Glutamatergic neuron (in vitro differentiated cells): ENCODE data around the gene ZDHHC24. TPM values are rescaled to one million over a fixed set of nuclear protein-coding genes. Genes with fewer than 3 reads are reported as not detected.

Experiments
- DNase-seq: peaks from one replicate; pipeline ENCODE4 v3.0.0; 2022
- H3K27ac Mint-ChIP-seq: one replicate; pipeline ENCODE4 v1.8.0; 2020; ENCODE audit warnings: mild to moderate bottlenecking, mixed read lengths, inconsistent platforms; ENCODE audit not compliant: unreplicated experiment
- H3K27me3 Mint-ChIP-seq: one replicate; pipeline ENCODE4 v1.8.0; 2020; ENCODE audit warnings: mild to moderate bottlenecking, moderate library complexity, mixed read lengths, inconsistent platforms; ENCODE audit not compliant: unreplicated experiment
- H3K36me3 Mint-ChIP-seq: one replicate; pipeline ENCODE4 v1.8.0; 2020; ENCODE audit warnings: mild to moderate bottlenecking, mixed read lengths, inconsistent platforms; ENCODE audit not compliant: unreplicated experiment
- H3K4me1 Mint-ChIP-seq: one replicate; pipeline ENCODE4 v1.8.0; 2020; ENCODE audit warnings: mild to moderate bottlenecking, low read depth, mixed read lengths, inconsistent platforms; ENCODE audit not compliant: unreplicated experiment
- H3K4me3 Mint-ChIP-seq: one replicate; pipeline ENCODE4 v1.8.0; 2020; ENCODE audit warnings: mild to moderate bottlenecking, mixed read lengths, inconsistent platforms; ENCODE audit not compliant: unreplicated experiment
- H3K9me3 Mint-ChIP-seq: one replicate; pipeline ENCODE4 v1.8.0; 2020; ENCODE audit warnings: mild to moderate bottlenecking, moderate library complexity, mixed read lengths, inconsistent platforms; ENCODE audit not compliant: unreplicated experiment
- CTCF ChIP-seq: fragments of 200-600 bp; sonication (generic); IDR thresholded peaks from one replicate; pipeline ENCODE4 v1.5.0; 2021; ENCODE audit not compliant: partially characterized antibody, unreplicated experiment
- total RNA-seq: library from RNA; stranded (reverse); fragmentation: NEBNext Ultra II Directional; extraction: Animal tissue kit (Norgen Biotek cat#: 25700); gene quantifications from one replicate; pipeline ENCODE4 v1.2.1, GENCODE V29; 2021; ENCODE audit not compliant: unreplicated experiment

Gene ZDHHC24
- total RNA-seq, 1 donor from 2014 or later: 11.5 TPM

DNA sequence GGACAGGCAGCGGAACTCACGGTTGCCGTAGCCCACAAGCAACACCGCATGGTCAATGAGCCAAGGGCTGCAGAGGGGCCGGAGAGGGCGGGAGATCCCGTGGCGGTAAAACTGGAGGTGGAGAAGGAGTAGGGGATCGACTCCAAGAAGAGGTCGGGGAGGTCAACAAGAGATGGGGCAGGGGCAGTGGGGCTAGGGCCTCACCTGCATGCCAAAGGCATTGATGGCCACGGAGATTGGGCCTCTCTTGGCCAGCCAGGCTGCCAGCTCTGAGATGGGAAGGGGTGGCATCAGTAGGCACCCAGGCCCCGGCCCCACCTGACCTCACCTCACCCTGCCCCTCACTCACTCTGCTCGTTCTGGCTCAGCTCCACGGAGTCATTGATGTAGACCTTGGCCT lies 18.7 kb upstream of the ZDHHC24 start:
- Mint-ChIP-seq H3K9me3 (peaks cover 8% of the 10 kb centered on the region), H3K4me1 (peaks cover 6% of the 10 kb centered on the region), H3K4me3 (no peak overlapping the region), H3K27me3 (peaks cover 8% of the 10 kb centered on the region), H3K27ac (no peak overlapping the region), H3K36me3 (no peaks in the 10 kb centered on the region)
- no peak for DNase-seq
- no peak for TF ChIP-seq CTCF

DNA sequence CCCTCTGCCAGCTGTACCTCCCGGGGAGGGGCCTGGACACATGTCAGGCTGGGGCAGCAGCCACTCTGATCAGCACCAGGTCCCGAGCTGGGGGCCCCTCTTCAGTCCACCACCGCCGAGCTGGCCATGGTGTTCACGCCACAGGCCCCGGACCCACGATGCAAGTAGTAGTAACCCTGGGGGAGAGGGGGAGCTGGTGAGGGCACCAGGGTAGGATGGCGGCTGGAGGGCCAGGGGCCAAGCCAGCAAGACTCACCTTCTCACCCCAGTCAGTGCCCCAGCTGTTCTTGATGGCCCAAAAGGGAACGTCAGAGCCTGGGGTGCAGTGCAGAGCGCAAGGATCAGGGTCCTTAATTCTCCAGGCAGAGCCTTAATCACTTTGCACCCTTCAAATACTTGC lies 18.0 kb upstream of the ZDHHC24 start:
- H3K27me3 Mint-ChIP-seq: peaks cover 8% of the 10 kb centered on the region
- no peaks in the 10 kb centered on the region for H3K36me3 Mint-ChIP-seq
- peaks cover 9% of the 10 kb centered on the region for H3K9me3 Mint-ChIP-seq
- no peak overlapping the region for H3K4me3 Mint-ChIP-seq
- peaks cover 6% of the 10 kb centered on the region for H3K4me1 Mint-ChIP-seq
- no peak for TF ChIP-seq CTCF
- DNase-seq: no peak
- H3K27ac Mint-ChIP-seq: no peak overlapping the region

DNA sequence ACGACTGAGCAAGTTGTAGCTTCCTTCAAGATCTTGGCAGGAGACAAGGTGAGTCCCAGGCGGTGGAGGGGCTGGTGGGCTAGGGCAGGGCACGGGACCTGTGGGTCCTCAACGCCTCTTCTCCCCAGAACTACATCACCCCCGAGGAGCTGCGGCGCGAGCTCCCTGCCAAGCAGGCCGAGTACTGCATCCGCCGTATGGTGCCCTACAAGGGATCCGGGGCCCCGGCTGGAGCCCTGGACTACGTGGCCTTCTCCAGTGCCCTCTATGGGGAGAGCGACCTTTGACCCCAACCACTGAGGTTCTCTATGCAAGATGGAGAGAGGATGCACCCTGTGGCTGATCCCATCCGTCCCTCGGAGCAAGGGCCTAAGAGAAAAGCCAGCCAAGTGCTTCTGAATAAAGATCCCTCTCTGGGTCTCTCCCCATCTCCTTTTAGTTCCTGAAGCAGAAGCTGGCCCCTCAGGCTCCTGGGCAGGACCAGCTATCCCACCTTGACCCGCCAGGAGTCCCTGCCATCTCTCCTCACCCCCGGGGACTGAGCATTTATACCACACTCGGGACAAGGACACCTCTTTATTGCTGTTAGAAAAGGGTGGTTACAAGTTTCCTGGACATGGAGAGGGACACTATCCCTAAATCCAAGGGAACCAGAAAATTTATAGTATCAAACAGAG lies 17.2 kb upstream of the ZDHHC24 start:
- no peak for TF ChIP-seq CTCF
- no peak overlapping the region for H3K4me3 Mint-ChIP-seq
- H3K9me3 Mint-ChIP-seq: peaks cover 12% of the 10 kb centered on the region
- peaks cover 8% of the 10 kb centered on the region for H3K27me3 Mint-ChIP-seq
- no peak overlapping the region for H3K27ac Mint-ChIP-seq
- no peaks in the 10 kb centered on the region for H3K36me3 Mint-ChIP-seq
- DNase-seq: no peak
- peaks cover 6% of the 10 kb centered on the region for H3K4me1 Mint-ChIP-seq

DNA sequence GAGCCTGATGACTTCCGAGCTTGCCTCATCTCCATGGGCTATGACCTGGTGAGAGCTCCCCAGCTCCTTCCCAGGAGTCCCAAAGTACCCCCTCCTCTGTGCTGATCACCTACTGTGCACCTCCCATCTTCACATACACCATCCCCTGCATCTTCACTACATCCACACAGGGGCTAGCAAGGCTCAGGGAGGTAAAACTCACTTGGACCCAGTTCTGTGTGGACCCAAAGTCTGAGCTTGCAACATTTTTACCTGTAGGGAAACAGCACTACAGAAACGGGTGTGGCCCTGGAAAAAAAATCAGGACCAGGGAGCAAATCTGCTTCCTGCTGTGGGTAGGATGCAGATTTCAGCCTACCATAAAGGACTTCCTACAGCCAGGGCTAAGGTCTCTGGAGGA lies 16.4 kb upstream of the ZDHHC24 start:
- peaks cover 8% of the 10 kb centered on the region for H3K27me3 Mint-ChIP-seq
- peaks cover 6% of the 10 kb centered on the region for H3K4me1 Mint-ChIP-seq
- no peak overlapping the region for H3K27ac Mint-ChIP-seq
- no peaks in the 10 kb centered on the region for H3K36me3 Mint-ChIP-seq
- no peak overlapping the region for H3K4me3 Mint-ChIP-seq
- no peak for TF ChIP-seq CTCF
- H3K9me3 Mint-ChIP-seq: peaks cover 11% of the 10 kb centered on the region
- DNase-seq: no peak

- H3K27me3 Mint-ChIP-seq: peaks cover 8% of the 10 kb centered on the region
- no peak for DNase-seq
- H3K4me3 Mint-ChIP-seq: no peak overlapping the region
- H3K4me1 Mint-ChIP-seq: peaks cover 6% of the 10 kb centered on the region
- peaks cover 10% of the 10 kb centered on the region for H3K9me3 Mint-ChIP-seq
- H3K36me3 Mint-ChIP-seq: no peaks in the 10 kb centered on the region
- no peak for TF ChIP-seq CTCF
- H3K27ac Mint-ChIP-seq: no peak overlapping the region
Measured at GRCh38 chr11:66561975-66562248, 16.1 kb upstream of the ZDHHC24 start.
